WERI-Rb-1 (cell line): Measurements from ENCODE around the gene MAPK13.

Experiments used
- DNase-seq: peaks from one replicate; pipeline ENCODE4 v3.0.0-alpha.2; 2020
- H3K27ac ChIP-seq: fragments of 250-450 bp; sonication (Bioruptor Pico); 2 replicates; pipeline ENCODE4 v1.5.1; 2020; ENCODE audit warnings: mild to moderate bottlenecking, moderate library complexity
- H3K27me3 ChIP-seq: fragments of 250-450 bp; sonication (Bioruptor Pico); 2 replicates; pipeline ENCODE4 v1.5.1; 2021; ENCODE audit warnings: mild to moderate bottlenecking, low read depth, moderate library complexity; ENCODE audit not compliant: insufficient read depth, severe bottlenecking
- H3K36me3 ChIP-seq: fragments of 250-450 bp; sonication (Bioruptor Pico); 2 replicates; pipeline ENCODE4 v1.5.1; 2020; ENCODE audit warnings: mild to moderate bottlenecking, moderate library complexity
- H3K4me3 ChIP-seq: 2 replicates; pipeline ENCODE4 v1.5.1; 2011; ENCODE audit warnings: low read depth, mild to moderate bottlenecking, control low read depth, low read length
- H3K9me3 ChIP-seq: fragments of 250-450 bp; sonication (Bioruptor Pico); 2 replicates; pipeline ENCODE4 v1.5.1; 2021; ENCODE audit warnings: mild to moderate bottlenecking, moderate library complexity; ENCODE audit not compliant: severe bottlenecking
- CTCF ChIP-seq: IDR thresholded peaks from 2 replicates; pipeline ENCODE4 v1.5.1; 2011; ENCODE audit warnings: low read depth, mild to moderate bottlenecking, control low read depth, inconsistent platforms, low read length

The MAPK13 gene

GRCh38 chr6:36155662-36156061, 25.3 kb downstream of the MAPK13 start:
- DNase-seq, result no peak
- H3K27me3 ChIP-seq, result no peaks in the 10 kb centered on the region
- TF ChIP-seq CTCF, result no peak
- H3K27ac ChIP-seq, result no peak overlapping the region
- peaks cover 6% of the 10 kb centered on the region for H3K9me3 ChIP-seq
- H3K36me3 ChIP-seq, result no peaks in the 10 kb centered on the region
- H3K4me3 ChIP-seq, result no peak overlapping the region

DNA sequence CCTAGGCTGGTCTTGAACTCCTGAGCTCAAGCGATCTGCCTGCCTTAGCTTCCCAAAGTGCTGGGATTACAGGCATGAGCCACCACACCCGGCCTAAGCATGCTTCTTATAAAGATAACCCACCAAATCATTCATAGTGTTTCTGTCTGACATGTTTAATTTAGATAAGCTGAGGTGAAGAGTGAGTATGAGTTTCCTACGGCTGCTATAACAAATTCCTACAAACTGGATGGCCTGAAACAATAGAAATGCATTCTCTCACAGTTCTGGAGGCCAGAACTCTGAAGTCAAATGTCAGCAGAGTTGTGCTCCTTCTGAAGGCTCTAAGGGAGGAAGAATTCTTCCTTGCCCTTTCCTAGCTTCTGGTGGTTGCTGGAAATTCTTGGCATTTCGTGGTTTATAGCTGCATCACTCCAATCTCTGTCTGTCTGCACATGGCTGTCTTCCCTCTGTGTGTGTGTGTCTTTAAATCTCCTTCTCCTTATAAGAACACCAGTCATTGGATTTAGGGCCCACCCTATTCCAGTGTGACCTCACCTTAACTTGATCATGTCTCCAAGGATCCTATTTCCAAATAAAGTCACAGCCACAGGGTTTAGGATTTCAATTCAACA, 29.9 kb downstream of the MAPK13 start:
- DNase-seq, result no peak
- no peaks in the 10 kb centered on the region for H3K36me3 ChIP-seq
- no peak for TF ChIP-seq CTCF

DNA sequence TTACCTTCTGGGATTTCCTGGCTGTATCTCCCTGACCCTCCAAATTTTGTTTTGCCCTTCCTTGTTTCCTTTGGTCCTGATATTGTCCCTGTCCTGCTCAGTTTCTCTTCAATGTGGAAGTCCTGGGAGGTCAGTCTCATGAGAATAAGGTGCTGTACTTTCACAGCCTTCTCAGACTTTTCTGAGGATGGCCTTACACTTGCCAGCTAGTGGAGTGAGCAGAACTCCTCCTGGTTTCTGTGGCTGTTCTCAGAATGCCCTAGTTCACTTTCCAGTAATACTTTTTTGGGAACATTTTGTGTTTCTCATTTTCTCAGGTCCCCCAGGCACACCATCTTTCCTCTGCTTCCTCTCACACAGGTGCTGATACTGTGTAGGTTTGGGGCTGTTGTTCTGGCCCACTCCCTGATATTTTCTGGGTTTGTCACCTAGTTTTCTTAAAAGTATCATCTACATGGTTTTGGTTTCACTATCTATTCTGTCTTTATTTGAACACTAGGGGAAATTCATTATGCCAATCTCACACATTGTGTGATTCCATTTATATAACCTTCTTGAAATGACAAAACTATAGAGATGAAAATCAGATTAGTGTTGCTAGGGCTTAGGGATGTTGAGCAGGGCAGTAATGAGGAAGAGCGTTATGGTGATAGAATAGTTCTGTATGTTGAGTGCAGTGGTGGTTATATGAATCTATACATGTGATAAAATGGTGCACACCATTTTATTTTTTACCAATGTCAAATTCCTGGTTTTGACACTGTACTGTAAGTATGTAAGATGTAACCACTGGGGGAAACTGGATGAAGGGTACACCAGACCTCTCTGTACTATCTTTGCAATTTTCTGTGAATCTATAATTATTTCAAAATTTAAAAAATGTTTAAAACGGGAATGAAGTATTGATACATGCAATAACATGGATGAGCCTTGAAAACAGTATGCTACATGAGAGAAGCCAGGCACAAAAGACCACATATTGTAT, 39.0 kb downstream of the MAPK13 start:
- H3K36me3 ChIP-seq, result no peaks in the 10 kb centered on the region
- DNase-seq, result no peak
- no peaks in the 10 kb centered on the region for H3K27me3 ChIP-seq
- no peak overlapping the region for H3K27ac ChIP-seq
- no peak overlapping the region for H3K4me3 ChIP-seq
- TF ChIP-seq CTCF, result no peak
- H3K9me3 ChIP-seq, result peaks cover 10% of the 10 kb centered on the region

More for the DNA sequence above, 29.9 kb downstream of the MAPK13 start:
- H3K9me3 ChIP-seq, result peaks cover 6% of the 10 kb centered on the region
- H3K27me3 ChIP-seq, result no peaks in the 10 kb centered on the region
- H3K27ac ChIP-seq, result no peak overlapping the region
- H3K4me3 ChIP-seq, result no peak overlapping the region

GRCh38 chr6:36170704-36171103, 40.4 kb downstream of the MAPK13 start:
- Histone ChIP-seq H3K4me3 (no peak overlapping the region), H3K36me3 (no peaks in the 10 kb centered on the region)
- no peak for DNase-seq

DNA sequence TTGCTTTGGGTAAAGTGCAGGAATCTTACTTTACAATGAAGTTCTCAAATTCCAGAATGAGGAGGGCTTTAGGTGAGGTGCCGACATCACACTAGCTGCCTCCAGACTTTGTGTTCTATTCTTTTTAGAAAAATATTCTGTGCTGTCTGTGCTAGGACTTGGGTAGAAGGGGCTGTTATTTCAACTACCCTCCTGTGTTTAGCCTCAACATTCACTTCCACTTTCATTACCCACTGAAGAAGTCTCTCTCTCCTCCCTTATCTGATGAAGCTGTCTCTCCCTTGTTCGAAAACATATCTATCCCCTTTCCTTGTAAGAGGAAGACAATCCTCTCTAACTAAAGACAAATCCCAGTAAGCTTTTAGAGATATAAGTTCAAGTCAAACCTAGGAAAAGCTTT, 41.3 kb downstream of the MAPK13 start:
- DNase-seq, result no peak
- Histone ChIP-seq H3K4me3 (no peak overlapping the region), H3K27ac (no peak overlapping the region), H3K36me3 (no peaks in the 10 kb centered on the region), H3K27me3 (no peaks in the 10 kb centered on the region), H3K9me3 (peaks cover 10% of the 10 kb centered on the region)
- TF ChIP-seq CTCF, result no peak

More at GRCh38 chr6:36170704-36171103, 40.4 kb downstream of the MAPK13 start:
- Histone ChIP-seq H3K27ac (no peak overlapping the region), H3K27me3 (no peaks in the 10 kb centered on the region), H3K9me3 (peaks cover 10% of the 10 kb centered on the region)
- TF ChIP-seq CTCF, result no peak
